Fibroblast of skin of scalp (primary cell): Measurements from ENCODE around the gene SLC6A1. TPM values are rescaled to one million over a fixed set of nuclear protein-coding genes. Genes with fewer than 3 reads are reported as not detected.

Source experiments
- DNase-seq: peaks from one replicate; pipeline ENCODE4 v3.0.0-alpha.2; 2013
- polyA plus RNA-seq, 2 experiments: library from polyadenylated mRNA; unstranded; fragments of 120-200 nt; gene quantifications; one replicate each; pipeline ENCODE4 v1.2.1, GENCODE V29; 2013; ENCODE audit not compliant: insufficient read length in 2 of 2

The SLC6A1 gene
- not detected for polyA plus RNA-seq (2013, experiment 1 of 2; ENCODE audit: insufficient read length)
- 0.75 TPM for polyA plus RNA-seq (2013, experiment 2 of 2; ENCODE audit: insufficient read length)

DNA sequence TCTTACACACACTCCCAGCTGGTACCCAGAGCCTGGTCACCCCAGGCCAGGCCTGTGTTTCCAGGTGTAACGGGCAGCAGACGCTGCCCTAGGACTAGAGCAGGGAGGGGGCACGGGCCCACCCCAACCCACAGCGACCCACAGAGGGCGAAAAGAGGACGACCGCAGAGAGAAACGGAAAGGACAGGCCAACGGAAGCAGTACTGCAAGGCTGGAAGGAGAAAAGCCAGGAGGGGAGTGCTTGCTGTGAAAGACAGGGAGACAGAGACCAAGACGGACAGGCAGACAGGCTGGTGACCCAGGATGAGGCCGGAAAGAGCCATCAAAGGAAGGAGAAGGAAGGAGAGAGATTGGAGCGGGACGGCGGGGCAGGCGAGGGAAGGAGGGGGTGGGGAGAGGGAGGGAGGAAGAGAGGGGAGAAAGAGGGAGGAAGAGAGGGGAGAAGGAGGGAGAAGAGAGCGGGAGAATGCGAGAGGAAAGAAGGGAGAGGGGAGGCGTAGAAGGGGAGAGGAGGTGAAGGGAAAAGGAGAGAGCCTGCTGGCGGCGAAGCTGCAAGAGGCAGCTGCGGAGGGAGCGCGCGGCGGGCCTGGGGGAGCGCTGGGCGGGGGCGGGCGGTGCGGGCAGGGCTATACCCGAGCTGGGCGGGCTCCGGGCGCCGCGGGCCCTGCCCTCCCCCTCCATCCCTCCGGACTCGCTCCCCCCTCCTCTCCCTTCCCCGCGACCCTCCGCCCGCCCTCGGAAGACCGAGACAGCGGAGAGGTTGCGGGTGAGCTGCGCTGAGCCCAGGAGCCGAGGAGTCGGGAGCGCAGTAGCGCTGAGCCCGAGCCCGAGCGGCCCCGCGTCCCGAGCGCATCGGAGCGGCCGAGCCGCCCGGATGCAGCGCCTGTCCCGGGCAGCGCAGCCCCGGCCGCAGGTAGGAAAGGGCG is at the start of gene SLC6A1:
Gene SLC6A1 (plus strand): TSS at position 732 of the 926 bp plus-strand sequence. CDS start 24,464 bp downstream, outside the sequence.
- no peak for DNase-seq

DNA sequence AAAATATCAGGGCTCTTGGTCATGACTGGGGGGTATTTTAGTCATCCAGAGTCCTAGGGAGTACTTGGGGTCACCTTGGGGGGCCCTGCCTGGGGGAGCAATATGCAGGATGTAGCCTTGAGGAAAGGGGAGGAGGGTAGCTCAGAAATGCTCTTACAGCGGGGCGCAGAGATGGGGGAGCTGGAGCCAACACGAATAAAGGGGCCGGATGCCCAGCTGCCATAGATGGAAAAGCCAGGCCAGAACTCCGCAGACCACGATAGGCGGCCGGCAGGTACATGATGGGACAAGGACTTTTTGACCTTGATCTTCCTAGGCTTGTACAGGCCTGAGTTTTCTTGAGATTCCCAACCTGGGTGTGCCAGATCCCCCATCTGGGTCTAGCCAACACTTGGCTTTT is 47.7 kb upstream of the SLC6A1 start:
- DNase-seq = no peak

DNA sequence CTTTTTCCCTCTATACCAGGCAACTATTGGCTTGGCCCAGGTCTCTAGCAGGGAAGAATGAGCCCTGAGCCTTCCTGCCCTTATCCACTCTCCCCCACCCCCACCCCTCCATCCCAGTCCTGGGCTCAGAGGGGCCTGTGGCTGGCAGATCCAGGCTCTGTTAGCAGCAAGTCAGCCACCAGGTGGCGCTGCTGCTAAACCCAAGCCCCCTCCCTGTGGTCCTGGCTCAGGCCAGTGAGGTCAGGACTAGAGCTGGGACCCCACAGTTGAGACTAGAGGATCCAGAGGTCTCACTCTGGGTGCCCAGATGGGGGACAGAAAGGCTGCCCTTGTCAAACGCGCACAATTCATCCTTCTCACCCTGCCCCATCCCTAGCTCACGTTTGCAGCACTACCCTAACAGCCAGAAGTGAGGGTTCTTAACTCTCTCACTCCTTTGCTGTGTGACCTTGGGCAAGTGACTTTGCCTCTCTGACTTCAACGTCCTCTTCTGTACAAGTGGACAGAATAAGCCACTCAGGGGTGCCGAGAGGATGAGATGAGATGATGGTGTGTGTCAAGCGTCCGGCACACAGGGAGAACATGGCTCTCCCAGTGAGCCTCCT is 46.8 kb upstream of the SLC6A1 start:
- DNase-seq = peak; percentile 53

DNA sequence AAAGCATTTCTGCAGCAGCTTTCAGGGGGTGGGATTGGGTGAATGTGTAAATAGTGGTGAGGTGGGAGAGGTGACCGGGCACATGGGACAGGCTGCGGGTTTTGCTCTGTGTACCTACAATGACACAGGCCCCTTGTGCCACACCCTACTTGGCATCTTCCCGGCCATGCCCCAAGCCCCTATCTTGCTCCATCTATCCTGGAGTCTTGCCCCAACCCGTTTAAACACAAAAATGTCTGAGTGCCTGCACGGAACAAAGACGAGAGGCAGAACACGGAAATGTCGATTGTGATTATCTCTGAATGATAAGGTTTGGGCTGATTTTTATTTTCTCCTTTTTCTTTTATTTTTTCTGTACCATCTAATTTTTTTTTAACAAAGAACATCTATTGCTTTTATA is 46.0 kb upstream of the SLC6A1 start:
- DNase-seq = no peak

DNA sequence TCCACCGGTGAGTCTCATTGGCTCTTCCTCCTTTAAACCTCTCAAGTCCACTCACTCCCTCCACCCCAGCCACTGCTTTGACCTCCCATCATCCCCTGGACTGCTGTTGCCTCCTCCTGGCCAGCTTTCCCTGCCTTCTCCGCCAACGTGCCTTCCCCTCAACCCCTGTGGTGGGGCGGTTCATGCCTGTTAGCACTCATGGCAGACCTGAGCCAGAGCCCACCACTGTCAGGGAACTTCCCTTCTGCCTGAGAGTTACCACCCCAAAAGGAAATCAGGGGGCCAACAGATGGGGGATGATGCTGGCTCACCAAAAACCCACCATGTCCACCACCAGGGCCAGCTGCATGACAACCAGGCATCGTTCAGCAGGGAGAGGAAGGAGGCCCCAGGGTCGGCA is 44.2 kb upstream of the SLC6A1 start:
- no peak for DNase-seq

DNA sequence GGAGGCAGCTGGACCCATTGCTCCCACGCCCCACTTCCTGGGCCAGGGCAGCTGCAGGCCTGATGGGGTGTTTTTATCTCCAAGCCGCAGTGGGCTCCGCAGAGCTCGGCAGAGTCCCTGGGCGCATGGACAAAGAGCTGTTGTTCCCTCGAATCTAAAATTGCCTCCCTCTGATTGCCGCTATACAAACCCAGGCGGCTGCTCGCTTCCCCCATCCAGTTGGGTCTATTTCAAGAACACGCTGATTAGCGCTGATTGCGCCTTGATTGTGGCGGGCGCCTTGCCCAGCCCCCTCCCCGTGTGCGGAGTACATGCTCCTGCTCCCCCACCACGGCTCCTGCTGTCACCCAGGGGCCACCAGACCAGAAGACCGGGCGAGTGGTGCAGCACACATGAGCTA is 43.4 kb upstream of the SLC6A1 start:
- no peak for DNase-seq

DNA sequence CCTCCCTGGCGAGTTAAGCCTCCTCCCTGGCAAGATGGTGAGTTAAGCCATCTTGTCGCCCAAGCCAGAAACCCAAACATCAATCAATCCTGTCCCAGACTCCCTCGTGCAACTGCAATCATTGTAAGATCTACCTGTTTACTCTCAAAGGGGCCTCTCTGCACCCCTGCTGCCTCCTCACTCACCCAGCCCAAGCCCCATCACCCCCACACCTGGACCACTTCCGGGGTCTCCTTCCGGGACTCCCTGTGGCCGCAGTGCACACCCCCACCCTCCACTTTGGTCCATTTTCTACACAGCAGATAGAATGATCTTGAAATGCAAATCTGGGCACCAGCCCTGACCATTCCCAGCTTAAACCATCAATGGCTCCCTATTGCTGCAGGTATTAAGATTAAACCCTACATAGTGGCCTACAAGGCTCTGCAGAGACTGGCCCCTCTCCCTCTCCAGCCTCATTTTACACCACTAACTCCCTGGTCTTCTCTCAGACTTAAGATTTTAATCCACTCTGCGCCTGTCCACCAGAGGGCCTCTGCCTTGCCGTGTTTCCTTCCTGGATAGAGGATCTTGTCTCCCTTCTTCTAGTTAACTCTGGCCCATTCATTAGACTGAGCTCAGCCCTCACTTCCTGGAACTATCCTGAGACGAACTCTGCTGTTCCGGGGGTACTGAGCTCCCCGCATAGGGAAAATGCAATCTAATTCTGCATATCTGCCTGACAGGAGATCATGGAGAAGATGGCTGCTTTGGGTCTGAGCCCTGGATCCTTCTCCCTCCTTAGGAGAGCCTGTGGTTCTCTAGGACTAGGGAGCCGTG is 41.9 kb upstream of the SLC6A1 start:
- peak; percentile 60 for DNase-seq

DNA sequence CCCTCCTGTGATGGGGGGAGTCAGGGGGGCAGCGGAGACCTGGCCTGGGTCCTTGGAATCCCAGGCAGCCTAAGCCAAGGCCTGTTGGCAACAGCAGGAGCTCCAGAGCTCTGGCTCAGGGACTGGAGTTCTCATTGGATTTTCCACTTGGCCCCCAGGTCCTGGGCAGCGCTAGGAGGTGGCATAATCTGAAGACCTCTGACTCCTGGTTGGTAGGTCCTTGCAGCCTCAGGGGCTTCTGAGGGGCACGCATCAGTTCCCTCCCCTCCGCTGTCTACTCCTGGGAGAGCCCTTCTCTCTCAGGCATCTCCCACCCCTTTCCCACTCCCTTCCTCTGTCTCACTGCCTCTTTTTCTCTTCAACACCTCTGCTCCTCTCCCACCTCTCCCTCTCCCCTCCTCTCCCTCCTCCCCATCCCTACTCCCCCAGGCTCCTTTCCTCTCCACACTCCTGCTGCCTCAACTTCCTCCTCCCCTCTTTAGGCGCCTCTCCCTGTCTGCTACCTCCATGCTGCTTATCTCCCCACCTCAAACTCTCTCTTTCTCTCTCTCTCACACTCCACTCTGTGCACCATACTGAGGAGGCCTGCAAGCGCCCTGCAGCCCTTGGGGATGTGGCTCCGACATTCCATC is 41.1 kb upstream of the SLC6A1 start:
- DNase-seq = no peak

DNA sequence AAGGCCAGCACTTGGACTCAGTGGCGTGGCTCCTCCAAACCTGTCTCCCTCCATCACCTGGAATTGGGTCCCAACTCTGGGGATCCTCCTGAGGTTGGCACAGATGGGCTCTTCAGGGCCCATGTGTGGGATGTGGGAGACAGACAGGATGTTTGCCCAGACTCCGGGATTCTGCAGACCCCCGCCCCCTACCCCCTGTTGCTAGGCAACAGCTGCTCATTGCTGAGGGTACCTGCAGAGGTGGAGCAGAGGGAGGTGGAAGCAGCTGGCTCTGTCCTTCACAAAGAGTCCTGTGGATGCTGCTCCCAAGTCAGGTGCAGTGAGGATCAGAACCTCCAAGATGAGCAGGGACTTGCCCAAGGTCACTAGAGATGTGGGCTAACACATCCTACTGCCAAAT is 40.0 kb upstream of the SLC6A1 start:
- no peak for DNase-seq

DNA sequence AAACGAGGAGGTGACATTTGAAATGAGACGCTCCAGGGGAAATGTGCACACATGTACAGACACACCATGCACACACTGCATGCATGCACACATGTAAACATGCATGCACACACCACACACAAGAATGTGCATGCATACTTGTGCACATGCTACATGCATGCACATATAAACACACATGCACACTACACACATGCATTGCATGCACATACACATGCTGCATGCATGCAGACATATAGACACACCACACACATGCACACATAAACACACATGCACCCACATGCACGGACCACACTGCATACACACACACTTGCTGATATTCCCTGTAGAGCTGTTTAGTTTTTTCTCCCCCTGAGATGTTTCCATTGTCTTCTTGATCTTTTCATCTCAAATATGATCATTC is 37.8 kb upstream of the SLC6A1 start:
- no peak for DNase-seq

DNA sequence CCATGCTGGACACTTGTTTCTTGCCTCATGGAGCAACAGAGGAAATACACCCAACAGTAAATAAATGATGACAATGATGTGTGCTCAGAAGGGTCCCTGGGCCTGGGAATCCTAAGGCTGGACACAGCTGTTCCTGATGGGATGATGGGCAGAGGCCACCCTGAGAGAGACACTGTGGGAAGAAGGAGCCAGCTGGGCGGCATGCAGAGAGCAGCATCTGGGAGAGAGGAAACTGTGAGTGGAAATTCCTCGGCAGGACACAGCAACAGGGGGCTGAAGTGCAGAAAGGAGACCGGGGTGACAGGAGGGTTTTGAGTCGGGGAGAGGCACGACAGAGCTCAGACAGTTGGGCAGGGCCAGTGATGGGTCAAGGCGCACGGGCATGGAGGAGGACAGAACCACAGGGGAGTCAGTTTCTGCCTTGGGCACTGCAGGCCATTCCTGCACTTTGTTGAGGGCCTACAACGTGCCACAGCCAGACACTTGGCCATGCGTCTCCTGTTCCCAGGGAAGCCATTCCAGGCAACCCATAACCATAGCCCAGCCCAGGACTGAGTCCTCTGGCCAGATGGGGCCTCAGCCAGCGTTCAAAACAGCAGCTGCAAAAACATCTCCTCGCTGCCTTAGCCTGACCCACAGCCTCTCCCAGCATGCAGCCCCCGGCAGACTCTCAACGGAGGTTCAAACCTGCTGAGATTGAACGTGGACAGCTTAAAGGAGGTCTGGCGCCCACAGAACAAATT is 36.7 kb upstream of the SLC6A1 start:
- no peak for DNase-seq

DNA sequence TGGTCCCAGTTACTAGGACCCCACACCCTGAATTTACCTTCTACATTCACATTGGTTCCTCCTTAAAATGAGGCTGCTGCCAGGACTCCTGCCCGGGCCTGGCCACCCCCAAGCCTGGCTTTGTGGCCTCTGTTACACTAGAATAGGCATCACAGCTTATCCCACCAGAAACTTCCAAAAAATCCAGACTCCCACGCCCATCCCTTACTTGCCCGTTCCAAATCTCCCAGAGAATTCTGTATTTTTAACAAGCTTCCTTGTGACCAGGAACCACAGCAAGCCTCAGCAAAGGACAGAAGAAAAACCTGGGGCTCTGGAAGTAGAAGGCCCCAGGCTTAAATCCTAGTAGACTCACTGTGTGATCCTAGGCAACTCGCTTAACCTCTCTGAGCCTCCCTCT is 36.0 kb upstream of the SLC6A1 start:
- DNase-seq = no peak

DNA sequence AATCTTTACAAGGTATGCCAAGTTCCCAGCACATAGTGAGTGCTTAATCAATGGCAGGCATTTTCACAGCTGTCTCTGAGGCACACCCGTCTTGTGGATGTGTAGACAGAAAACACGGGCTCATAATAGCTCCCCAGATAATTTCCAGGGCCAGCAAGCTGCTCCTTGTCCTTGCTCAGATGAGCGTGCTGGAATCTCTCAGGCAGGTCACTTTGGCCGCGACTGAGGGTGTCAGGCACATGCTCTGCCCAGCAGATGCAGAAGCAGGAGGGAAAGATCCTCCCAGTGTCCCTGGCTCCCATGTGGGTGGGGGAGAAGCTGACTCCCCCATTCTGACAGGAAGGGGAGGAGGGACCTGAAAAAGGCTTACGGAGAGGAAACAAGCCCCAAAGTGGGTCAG is 35.6 kb upstream of the SLC6A1 start:
- DNase-seq = no peak

DNA sequence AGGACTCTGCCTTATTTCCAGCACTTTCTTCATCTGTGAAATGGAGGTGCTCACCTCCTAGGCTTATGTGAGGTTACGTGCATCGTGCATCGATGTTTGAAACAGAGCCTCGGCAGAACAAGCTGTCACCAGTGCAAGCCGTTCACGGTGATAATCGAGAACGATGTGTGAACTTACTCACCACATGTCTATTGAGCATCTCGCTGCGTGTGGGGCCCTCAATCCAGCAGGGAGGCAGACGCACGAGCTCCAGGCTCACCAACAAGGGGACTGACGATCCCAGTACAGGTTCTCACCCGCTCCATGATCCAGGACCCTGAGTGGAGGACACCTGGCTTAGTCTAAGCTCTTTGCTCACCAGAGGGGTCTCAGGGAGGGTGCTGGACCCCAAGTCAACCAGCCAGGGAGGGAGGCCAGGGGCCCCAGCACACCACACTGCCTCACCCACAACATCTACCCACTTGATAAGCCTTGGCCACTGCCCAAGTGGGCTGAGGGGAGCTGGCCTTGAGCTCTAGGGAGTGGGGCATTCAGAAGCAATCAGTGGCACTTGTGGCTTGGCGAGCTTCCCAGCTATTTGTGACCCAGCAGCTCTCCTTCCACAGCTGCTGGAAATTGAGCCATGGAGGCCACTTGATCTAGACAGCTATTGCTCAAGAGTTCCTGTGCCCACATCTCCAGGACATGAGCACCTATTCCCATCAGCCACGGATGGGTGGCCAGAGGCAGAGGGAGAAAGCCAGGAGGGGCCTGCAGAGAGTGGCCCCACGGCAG is 34.4 kb upstream of the SLC6A1 start:
- peak; percentile 21 for DNase-seq

DNA sequence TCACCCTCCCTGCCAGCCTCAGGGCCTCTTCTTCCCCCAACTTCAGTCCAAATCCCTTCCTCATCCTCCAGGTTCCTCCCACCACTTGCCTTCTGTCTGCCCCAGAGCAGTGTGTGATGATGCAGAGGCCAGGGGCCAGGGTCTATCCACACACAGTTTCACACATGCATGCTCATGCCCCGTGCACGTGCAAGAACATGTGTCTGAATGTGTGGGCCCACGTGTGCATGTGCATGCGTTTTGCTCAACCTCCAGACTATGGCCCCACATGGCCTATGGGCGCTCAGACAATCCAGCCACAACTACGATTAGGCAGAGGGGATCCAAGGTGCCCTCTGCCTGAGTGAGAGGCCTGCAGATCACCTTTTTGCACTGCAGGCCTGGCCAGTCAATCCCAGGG is 32.3 kb upstream of the SLC6A1 start:
- DNase-seq = no peak

DNA sequence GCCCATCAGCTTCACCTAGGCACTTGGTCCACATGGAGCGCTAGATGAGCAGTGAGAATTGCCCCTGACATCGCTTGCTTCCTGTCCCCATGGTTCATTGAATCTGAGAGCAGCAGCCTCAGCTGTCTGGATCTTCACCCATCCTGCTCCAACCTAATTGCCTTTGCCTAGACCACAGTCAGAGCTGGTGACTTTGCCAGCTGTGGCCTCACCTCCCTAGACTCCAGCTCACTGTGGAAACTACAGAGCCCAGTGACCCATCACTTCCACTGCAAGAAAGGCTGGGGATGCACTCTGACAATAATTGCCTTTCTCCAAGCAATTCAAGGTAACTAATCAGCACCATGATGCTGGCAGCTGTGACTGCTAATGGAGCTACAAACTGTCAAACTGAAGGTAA is 30.6 kb upstream of the SLC6A1 start:
- DNase-seq = no peak

DNA sequence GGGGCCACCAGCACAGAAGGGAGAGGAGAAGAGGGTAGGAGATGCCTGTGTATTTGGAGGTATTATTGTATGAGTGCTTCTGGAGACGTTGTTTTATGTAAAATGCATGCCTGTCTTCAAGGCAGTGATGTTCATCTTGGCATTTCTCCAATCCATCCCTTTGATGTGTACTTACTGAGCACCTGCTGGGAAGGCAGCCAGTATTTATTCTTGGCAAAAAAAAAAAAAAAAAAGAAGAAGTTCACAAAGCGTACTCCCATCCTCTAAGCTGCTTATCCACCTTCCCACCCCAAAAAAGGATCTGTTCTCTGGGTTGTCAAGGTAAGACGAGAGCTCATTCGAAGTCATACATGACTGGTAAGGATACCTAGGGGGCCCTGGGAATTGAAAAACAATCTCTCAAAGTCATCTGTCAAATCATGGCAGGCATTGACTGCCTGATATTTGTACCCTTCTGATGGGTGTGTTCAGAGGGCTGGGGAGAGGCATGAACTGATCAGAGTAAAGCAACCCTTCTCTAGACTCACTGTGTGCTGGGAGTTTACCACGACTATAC is 30.0 kb upstream of the SLC6A1 start:
- no peak for DNase-seq

DNA sequence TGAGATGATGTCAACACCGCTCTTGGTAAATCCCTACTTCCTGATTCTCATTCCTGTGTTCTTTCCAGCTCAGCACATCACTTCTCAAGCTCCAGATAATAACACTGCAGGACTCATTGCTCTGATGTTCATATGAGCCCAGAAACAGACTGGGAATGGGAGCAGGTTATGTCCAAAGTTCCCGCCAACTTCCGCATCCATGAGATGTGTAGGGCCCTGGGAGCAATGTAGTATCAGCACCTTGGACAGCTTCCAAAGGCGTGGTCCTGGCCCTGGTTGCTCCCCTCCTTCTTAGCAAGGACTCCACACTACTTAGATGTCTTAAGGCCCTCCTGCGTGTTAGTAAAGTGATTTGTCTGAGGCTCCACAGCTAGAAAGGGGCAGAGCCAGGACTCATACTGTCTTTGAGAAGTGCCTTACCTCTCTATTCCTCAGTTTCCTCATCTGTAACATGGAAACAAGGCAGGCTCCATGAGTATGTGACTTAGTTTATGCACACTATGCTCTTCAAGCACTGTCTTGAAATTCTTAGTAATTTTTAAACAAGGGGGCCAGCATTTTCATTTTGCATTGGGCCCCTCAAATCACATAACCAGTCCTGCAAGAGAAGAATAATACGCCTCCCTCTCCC is 27.9 kb upstream of the SLC6A1 start:
- DNase-seq = peak; percentile 39

DNA sequence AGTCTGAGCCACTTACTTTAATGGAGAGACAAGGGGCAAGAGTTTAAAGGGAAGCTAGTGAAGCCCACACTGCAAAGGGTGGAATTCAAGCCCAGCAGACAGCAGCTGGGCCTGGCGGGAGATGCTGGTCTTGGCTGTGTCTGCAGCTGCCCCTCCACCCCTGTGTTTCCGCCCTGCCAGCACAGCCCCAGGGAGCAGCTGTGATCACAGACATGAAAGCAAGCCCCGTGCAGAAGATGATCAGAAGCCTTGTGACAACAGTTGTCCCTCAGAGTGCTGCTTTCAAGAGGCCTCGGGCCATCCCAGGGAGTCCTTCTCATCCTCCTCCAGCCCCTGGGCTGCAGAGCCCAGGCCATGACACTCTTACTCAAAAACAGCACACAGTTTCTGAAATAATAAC is 24.1 kb upstream of the SLC6A1 start:
- no peak for DNase-seq

DNA sequence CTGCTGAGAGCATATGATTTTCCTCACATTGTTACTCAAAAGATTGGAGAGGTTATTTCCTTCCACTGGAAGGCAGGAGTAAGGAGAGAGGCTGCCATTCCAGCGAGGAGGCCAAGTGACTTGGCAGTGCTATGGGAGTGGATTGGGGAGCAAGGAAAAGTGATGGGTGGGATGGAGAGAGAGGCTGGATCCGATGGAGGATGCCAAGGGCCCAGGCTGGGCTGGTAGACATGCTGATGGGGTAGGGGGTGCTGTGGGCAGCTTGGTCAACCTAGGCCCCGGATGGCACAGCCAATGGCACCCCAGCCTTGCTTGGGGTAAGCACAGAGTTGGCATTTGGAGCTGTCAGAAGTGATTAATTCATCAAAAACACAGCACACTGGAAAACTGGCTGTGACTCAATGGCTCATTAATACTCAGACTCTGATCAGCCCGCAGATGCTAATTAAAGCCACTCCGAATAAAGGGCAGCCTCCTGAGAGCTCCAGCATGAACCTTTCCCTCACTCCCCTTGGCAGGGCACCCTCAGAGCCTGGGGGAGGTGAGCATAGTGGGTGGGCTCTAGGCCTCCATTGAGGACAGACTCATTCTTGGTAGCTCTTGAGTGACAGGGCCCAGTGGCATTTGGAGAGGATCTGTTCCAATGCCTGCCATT is 22.1 kb upstream of the SLC6A1 start:
- no peak for DNase-seq
